ENCODE measurements around the gene HSDL2. TPM values are rescaled to one million over a fixed set of nuclear protein-coding genes. Genes with fewer than 3 reads are reported as not detected.

The HSDL2 gene
- total RNA-seq, 1 donor from 2014 or later, result 21.1 TPM

GRCh38 chr9:112485574-112485973 lies 105.7 kb downstream of the HSDL2 start:
- Histone ChIP-seq H3K9me3 (ENCODE audit: insufficient read depth, low read depth, low read length) (no peaks in the 10 kb centered on the region), H3K27ac (ENCODE audit: low read depth, low read length) (no peak overlapping the region), H3K4me2 (ENCODE audit: low read length) (peak overlapping the region; percentile 88), H3K4me3 (ENCODE audit: insufficient read depth, low read depth, low read length) (no peak overlapping the region), H3K9ac (ENCODE audit: low read length) (no peak overlapping the region), H3K36me3 (ENCODE audit: insufficient read depth, low read length) (no peaks in the 10 kb centered on the region), H4K20me1 (ENCODE audit: insufficient read depth, low read length) (no peaks in the 10 kb centered on the region), H3K27me3 (ENCODE audit: insufficient read depth, low read length) (no peaks in the 10 kb centered on the region), H3K4me1 (ENCODE audit: insufficient read depth, low read length) (peaks cover 5% of the 10 kb centered on the region), H3K79me2 (ENCODE audit: insufficient read depth, low read length) (peaks cover 20% of the 10 kb centered on the region), H2AFZ (ENCODE audit: low read depth, low read length) (no peak overlapping the region)
- H3K4me3 Mint-ChIP-seq (ENCODE audit: unreplicated experiment), result peak overlapping the region; percentile 97
- no peaks in the 10 kb centered on the region for H3K36me3 Mint-ChIP-seq (ENCODE audit: low read depth, unreplicated experiment)
- no peak overlapping the region for H3K27ac Mint-ChIP-seq (ENCODE audit: unreplicated experiment)
- H3K27me3 Mint-ChIP-seq (ENCODE audit: low read depth, unreplicated experiment), result no peaks in the 10 kb centered on the region
- DNase-seq (ENCODE audit: low read depth) (no peak), FAIRE-seq (no peak)
- peaks cover 18% of the 10 kb centered on the region for H3K4me1 Mint-ChIP-seq (ENCODE audit: low read depth, unreplicated experiment)
- TF ChIP-seq, protein P1, sequence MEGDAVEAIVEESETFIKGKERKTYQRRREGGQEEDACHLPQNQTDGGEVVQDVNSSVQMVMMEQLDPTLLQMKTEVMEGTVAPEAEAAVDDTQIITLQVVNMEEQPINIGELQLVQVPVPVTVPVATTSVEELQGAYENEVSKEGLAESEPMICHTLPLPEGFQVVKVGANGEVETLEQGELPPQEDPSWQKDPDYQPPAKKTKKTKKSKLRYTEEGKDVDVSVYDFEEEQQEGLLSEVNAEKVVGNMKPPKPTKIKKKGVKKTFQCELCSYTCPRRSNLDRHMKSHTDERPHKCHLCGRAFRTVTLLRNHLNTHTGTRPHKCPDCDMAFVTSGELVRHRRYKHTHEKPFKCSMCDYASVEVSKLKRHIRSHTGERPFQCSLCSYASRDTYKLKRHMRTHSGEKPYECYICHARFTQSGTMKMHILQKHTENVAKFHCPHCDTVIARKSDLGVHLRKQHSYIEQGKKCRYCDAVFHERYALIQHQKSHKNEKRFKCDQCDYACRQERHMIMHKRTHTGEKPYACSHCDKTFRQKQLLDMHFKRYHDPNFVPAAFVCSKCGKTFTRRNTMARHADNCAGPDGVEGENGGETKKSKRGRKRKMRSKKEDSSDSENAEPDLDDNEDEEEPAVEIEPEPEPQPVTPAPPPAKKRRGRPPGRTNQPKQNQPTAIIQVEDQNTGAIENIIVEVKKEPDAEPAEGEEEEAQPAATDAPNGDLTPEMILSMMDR (IDR thresholded peaks at IDR 0.05; ENCODE audit: insufficient read depth, low read depth, low read length), result no peak
- no peak for TF ChIP-seq EZH2 (IDR thresholded peaks at IDR 0.05; ENCODE audit: insufficient read depth, low read length)
- no peaks in the 10 kb centered on the region for H3K9me3 Mint-ChIP-seq (ENCODE audit: unreplicated experiment)

DNA sequence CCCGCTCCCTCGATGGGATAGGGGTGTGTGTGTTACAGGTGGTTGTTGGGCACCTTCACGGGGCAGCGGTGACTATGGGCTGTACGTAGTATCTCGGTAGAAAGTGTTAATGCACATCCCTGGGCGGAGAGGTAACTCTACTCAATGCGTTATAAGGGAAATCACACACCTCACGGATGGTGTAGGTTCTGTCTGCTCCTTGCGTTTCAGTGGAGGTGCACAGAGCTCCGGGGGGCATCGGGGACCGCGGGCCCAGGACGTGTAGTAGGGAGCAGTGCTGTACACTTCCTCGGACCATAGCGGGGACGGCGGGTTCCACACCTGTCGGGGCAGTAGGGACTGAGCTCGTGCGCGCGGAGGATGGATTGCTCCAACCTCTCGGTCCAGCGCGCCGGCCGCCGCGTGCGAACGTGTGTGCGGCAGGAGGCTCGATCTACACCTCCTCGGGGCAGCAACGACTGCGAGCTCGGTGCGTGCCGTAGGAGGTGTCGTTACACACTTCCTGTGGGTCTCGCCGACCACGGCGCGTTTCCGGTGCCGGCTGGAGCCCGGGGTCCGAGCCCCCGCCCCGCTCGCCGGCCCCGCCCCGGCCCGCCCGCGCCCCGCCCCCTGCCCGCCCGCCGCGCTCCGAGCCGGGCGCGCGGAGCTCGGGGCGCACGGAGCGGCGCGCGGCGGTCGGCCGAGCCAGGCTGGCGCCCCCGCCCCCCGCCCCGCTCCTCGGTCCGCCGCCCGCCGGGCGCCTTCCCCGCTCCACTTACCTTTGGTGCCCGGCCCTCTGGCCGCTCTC lies 106.5 kb downstream of the HSDL2 start, which contains the start of gene KIAA1958:
Gene KIAA1958 (plus strand): TSS at position 607 of the 787 bp plus-strand sequence. CDS start 87,254 bp downstream, outside the sequence.
- Histone ChIP-seq H3K27me3 (ENCODE audit: insufficient read depth, low read length) (no peaks in the 10 kb centered on the region), H3K9ac (ENCODE audit: low read length) (peak within 1 kb of the TSS; percentile 78), H3K9me3 (ENCODE audit: insufficient read depth, low read depth, low read length) (no peaks in the 10 kb centered on the region), H3K4me3 (ENCODE audit: insufficient read depth, low read depth, low read length) (peak within 1 kb of the TSS; percentile 73), H2AFZ (ENCODE audit: low read depth, low read length) (peak within 1 kb of the TSS; percentile 98), H3K36me3 (ENCODE audit: insufficient read depth, low read length) (no peaks in the 10 kb centered on the region), H3K4me1 (ENCODE audit: insufficient read depth, low read length) (peaks cover 5% of the 10 kb centered on the region), H3K27ac (ENCODE audit: low read depth, low read length) (no peak within 1 kb of the TSS), H4K20me1 (ENCODE audit: insufficient read depth, low read length) (no peaks in the 10 kb centered on the region), H3K4me2 (ENCODE audit: low read length) (peak within 1 kb of the TSS; percentile 93), H3K79me2 (ENCODE audit: insufficient read depth, low read length) (peaks cover 23% of the 10 kb centered on the region)
- no peak for TF ChIP-seq EZH2 (IDR thresholded peaks at IDR 0.05; ENCODE audit: insufficient read depth, low read length)
- no peak for FAIRE-seq
- Mint-ChIP-seq H3K36me3 (ENCODE audit: low read depth, unreplicated experiment) (no peaks in the 10 kb centered on the region), H3K27ac (ENCODE audit: unreplicated experiment) (peak within 1 kb of the TSS; percentile 69), H3K27me3 (ENCODE audit: low read depth, unreplicated experiment) (no peaks in the 10 kb centered on the region), H3K4me3 (ENCODE audit: unreplicated experiment) (peak within 1 kb of the TSS; percentile 97), H3K9me3 (ENCODE audit: unreplicated experiment) (no peaks in the 10 kb centered on the region), H3K4me1 (ENCODE audit: low read depth, unreplicated experiment) (peaks cover 25% of the 10 kb centered on the region)
- peak; percentile 74 for DNase-seq (ENCODE audit: low read depth)

- no peak for TF ChIP-seq EZH2 (IDR thresholded peaks at IDR 0.05; ENCODE audit: insufficient read depth, low read length)
- TF ChIP-seq, protein P1 (IDR thresholded peaks at IDR 0.05; ENCODE audit: insufficient read depth, low read depth, low read length), result no peak
- H2AFZ ChIP-seq (ENCODE audit: low read depth, low read length), result peak overlapping the region; percentile 88
- peak; percentile 42 for DNase-seq (ENCODE audit: low read depth)
These were observed 107.3 kb downstream of the HSDL2 start for GRCh38 chr9:112487008-112487798.

More at GRCh38 chr9:112487008-112487798, 107.3 kb downstream of the HSDL2 start:
- Mint-ChIP-seq H3K4me3 (ENCODE audit: unreplicated experiment) (peak overlapping the region; percentile 97), H3K27ac (ENCODE audit: unreplicated experiment) (peak overlapping the region; percentile 66), H3K4me1 (ENCODE audit: low read depth, unreplicated experiment) (peaks cover 28% of the 10 kb centered on the region), H3K9me3 (ENCODE audit: unreplicated experiment) (no peaks in the 10 kb centered on the region), H3K36me3 (ENCODE audit: low read depth, unreplicated experiment) (no peaks in the 10 kb centered on the region), H3K27me3 (ENCODE audit: low read depth, unreplicated experiment) (no peaks in the 10 kb centered on the region)
- Histone ChIP-seq H3K4me3 (ENCODE audit: insufficient read depth, low read depth, low read length) (peak overlapping the region; percentile 73), H3K79me2 (ENCODE audit: insufficient read depth, low read length) (peaks cover 25% of the 10 kb centered on the region), H4K20me1 (ENCODE audit: insufficient read depth, low read length) (no peaks in the 10 kb centered on the region), H3K9ac (ENCODE audit: low read length) (peak overlapping the region; percentile 74), H3K4me1 (ENCODE audit: insufficient read depth, low read length) (peaks cover 5% of the 10 kb centered on the region), H3K27me3 (ENCODE audit: insufficient read depth, low read length) (no peaks in the 10 kb centered on the region), H3K27ac (ENCODE audit: low read depth, low read length) (no peak overlapping the region), H3K4me2 (ENCODE audit: low read length) (peak overlapping the region; percentile 93), H3K36me3 (ENCODE audit: insufficient read depth, low read length) (no peaks in the 10 kb centered on the region), H3K9me3 (ENCODE audit: insufficient read depth, low read depth, low read length) (no peaks in the 10 kb centered on the region)
- FAIRE-seq, result no peak
